GM19025 (cell line): Measurements from ENCODE around the gene RIBC2.
"Not testable (repeated sequence)": the region's sequence is repeated elsewhere in the genome, so short reads cannot be mapped to it uniquely, and the experiment has no call there.

Experiments
- ATAC-seq: cut with Tn5 transposase; IDR thresholded peaks from one replicate; pipeline ENCODE4 v1.9.1; 2021; ENCODE audit warnings: mild to moderate bottlenecking, low read depth, moderate library complexity; ENCODE audit not compliant: unreplicated experiment

RIBC2 gene

GRCh38 chr22:45423524-45423923, 10.0 kb downstream of the RIBC2 start:
- no peak for ATAC-seq

GRCh38 chr22:45424241-45424731, 10.8 kb downstream of the RIBC2 start:
- ATAC-seq: no peak

GRCh38 chr22:45425101-45425500, 11.6 kb downstream of the RIBC2 start:
- no peak for ATAC-seq

GRCh38 chr22:45425531-45426265, 12.2 kb downstream of the RIBC2 start:
- no peak for ATAC-seq

- ATAC-seq: no peak
These were observed 12.9 kb downstream of the RIBC2 start for GRCh38 chr22:45426387-45426786.

GRCh38 chr22:45427114-45427513, 13.6 kb downstream of the RIBC2 start:
- ATAC-seq: no peak

GRCh38 chr22:45428391-45429385, 15.2 kb downstream of the RIBC2 start:
- no peak for ATAC-seq

- ATAC-seq: no peak
These were observed 15.9 kb downstream of the RIBC2 start for GRCh38 chr22:45429424-45429823.

GRCh38 chr22:45429981-45430775, 16.7 kb downstream of the RIBC2 start:
- no peak for ATAC-seq

- no peak for ATAC-seq
These were observed 17.4 kb downstream of the RIBC2 start for GRCh38 chr22:45430871-45431270.

- no peak for ATAC-seq
These were observed 21.5 kb downstream of the RIBC2 start for GRCh38 chr22:45434981-45435380.

GRCh38 chr22:45435544-45436139, 22.1 kb downstream of the RIBC2 start:
- no peak for ATAC-seq

- not testable (repeated sequence) for ATAC-seq
These were observed 23.5 kb downstream of the RIBC2 start for GRCh38 chr22:45436871-45437517.

GRCh38 chr22:45438336-45438735, 24.8 kb downstream of the RIBC2 start:
- no peak for ATAC-seq

- ATAC-seq: not testable (repeated sequence)
These were observed 27.2 kb downstream of the RIBC2 start for GRCh38 chr22:45440688-45441087.

- no peak for ATAC-seq
These were observed 27.6 kb downstream of the RIBC2 start for GRCh38 chr22:45441138-45441537.

GRCh38 chr22:45442116-45442515, 28.6 kb downstream of the RIBC2 start:
- ATAC-seq: no peak

- no peak for ATAC-seq
These were observed 30.7 kb downstream of the RIBC2 start for GRCh38 chr22:45444168-45444567.

GRCh38 chr22:45445031-45445710, 31.7 kb downstream of the RIBC2 start:
- ATAC-seq: no peak
